Thyroid gland (tissue), 4 donors: ENCODE measurements around the gene FCGBP.

Experiments used
- POLR2A ChIP-seq, 2 donors: fragments of 450-650 bp; IDR thresholded peaks; one replicate each; pipeline ENCODE4 v1.6.1; 2017; ENCODE audit warnings: antibody characterized with exemption in 2 of 2, mild to moderate bottlenecking in 2 of 2, moderate library complexity in 1 of 2
- TF ChIP-seq, protein P1 (sequence below), 6 experiments: fragments of 200-600 bp in 3 of 6; fragments of 450-650 bp in 3 of 6; sonication (generic) in 3 of 6; IDR thresholded peaks; one replicate each; pipeline ENCODE4 v1.5.1; 2016 to 2019; ENCODE audit warnings: antibody characterized with exemption in 6 of 6, mild to moderate bottlenecking in 2 of 6, inconsistent platforms in 1 of 6, moderate library complexity in 1 of 6

DNA sequence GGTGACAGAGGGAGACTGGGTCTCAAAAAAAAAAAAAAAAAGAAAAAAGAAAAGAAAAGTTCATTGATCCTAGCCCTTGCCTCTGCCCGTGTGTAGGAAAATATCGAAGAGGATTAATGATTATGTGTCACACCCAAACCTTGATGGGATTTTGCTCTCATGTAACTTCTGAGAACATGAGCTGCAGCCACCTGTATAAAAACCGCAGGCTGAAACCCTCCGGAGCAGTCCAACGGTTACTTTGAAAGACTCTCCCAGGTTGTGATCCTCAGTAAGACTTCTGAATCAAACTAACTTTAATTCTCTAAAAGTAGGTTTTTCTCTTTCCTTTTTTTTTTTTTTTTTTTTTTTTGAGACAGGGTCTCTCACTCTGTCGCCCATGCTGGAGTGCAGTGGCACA lies 32.2 kb upstream of the FCGBP start:
- TF ChIP-seq, protein P1, sequence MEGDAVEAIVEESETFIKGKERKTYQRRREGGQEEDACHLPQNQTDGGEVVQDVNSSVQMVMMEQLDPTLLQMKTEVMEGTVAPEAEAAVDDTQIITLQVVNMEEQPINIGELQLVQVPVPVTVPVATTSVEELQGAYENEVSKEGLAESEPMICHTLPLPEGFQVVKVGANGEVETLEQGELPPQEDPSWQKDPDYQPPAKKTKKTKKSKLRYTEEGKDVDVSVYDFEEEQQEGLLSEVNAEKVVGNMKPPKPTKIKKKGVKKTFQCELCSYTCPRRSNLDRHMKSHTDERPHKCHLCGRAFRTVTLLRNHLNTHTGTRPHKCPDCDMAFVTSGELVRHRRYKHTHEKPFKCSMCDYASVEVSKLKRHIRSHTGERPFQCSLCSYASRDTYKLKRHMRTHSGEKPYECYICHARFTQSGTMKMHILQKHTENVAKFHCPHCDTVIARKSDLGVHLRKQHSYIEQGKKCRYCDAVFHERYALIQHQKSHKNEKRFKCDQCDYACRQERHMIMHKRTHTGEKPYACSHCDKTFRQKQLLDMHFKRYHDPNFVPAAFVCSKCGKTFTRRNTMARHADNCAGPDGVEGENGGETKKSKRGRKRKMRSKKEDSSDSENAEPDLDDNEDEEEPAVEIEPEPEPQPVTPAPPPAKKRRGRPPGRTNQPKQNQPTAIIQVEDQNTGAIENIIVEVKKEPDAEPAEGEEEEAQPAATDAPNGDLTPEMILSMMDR (IDR thresholded peaks at IDR 0.05), result no peak
- no peak for TF ChIP-seq POLR2A (IDR thresholded peaks at IDR 0.05)
